MCF 10A (cell line): Measurements from ENCODE around the gene FAM110D. TPM values are rescaled to one million over a fixed set of nuclear protein-coding genes. Genes with fewer than 3 reads are reported as not detected.

Experiments used
- BruUV-seq: library from RNA; stranded (reverse); fragments of 400-500 nt; replicated peaks from 2 replicates; lab custom pipeline; 2021; lab: Mats Ljungman, UMichigan
- CTCF ChIA-PET: fragments of 300-600 bp; sonication (Branson Sonifier 250); formaldehyde crosslinking; extraction: SDS; loops from one replicate; lab custom pipeline; 2021; ENCODE audit warnings: antibody characterized with exemption, inconsistent platforms; lab: Yijun Ruan, JAX
- POLR2A ChIA-PET: fragments of 300-600, 350-650 bp; sonication (Branson Sonifier 250); formaldehyde crosslinking; extraction: SDS; loops from one replicate; lab custom pipeline; 2020; ENCODE audit warnings: antibody characterized with exemption, inconsistent platforms; lab: Yijun Ruan, JAX
- DNase-seq: peaks from one replicate; pipeline ENCODE4 v3.0.0-alpha.2; 2018; ENCODE audit not compliant: unreplicated experiment
- H3K27ac Mint-ChIP-seq: one replicate; pipeline ENCODE4 v1.8.0; 2022; ENCODE audit warnings: mild to moderate bottlenecking, low read depth, mixed read lengths; ENCODE audit not compliant: unreplicated experiment
- H3K27me3 Mint-ChIP-seq: one replicate; pipeline ENCODE4 v1.8.0; 2022; ENCODE audit warnings: mixed read lengths; ENCODE audit not compliant: insufficient read depth, unreplicated experiment
- H3K36me3 Mint-ChIP-seq: one replicate; pipeline ENCODE4 v1.8.0; 2022; ENCODE audit warnings: mild to moderate bottlenecking, moderate library complexity, mixed read lengths; ENCODE audit not compliant: insufficient read depth, unreplicated experiment
- H3K4me1 Mint-ChIP-seq: one replicate; pipeline ENCODE4 v1.8.0; 2022; ENCODE audit warnings: mixed read lengths; ENCODE audit not compliant: insufficient read depth, unreplicated experiment
- H3K4me3 Mint-ChIP-seq: one replicate; pipeline ENCODE4 v1.8.0; 2022; ENCODE audit warnings: mild to moderate bottlenecking, moderate library complexity, mixed read lengths; ENCODE audit not compliant: unreplicated experiment
- H3K9me3 Mint-ChIP-seq: one replicate; pipeline ENCODE4 v1.8.0; 2022; ENCODE audit warnings: mixed read lengths; ENCODE audit not compliant: unreplicated experiment
- intact Hi-C: fragments of 100-400 bp; cut with micrococcal nuclease; formaldehyde crosslinking; loops from 2 replicates; pipeline ENCODE4 v1.14.1; 2022
- total RNA-seq: library from RNA; stranded (reverse); gene quantifications from 2 replicates; pipeline ENCODE4 v1.2.3, GENCODE V29; 2022
- TF ChIP-seq, protein P1 (sequence below): fragments of 200-600 bp; IDR thresholded peaks from one replicate; pipeline ENCODE4 v1.8.0; 2022; ENCODE audit warnings: antibody characterized with exemption, mild to moderate bottlenecking; ENCODE audit not compliant: unreplicated experiment

FAM110D gene
- total RNA-seq, 1 experiment from 2014 or later = not detected

DNA sequence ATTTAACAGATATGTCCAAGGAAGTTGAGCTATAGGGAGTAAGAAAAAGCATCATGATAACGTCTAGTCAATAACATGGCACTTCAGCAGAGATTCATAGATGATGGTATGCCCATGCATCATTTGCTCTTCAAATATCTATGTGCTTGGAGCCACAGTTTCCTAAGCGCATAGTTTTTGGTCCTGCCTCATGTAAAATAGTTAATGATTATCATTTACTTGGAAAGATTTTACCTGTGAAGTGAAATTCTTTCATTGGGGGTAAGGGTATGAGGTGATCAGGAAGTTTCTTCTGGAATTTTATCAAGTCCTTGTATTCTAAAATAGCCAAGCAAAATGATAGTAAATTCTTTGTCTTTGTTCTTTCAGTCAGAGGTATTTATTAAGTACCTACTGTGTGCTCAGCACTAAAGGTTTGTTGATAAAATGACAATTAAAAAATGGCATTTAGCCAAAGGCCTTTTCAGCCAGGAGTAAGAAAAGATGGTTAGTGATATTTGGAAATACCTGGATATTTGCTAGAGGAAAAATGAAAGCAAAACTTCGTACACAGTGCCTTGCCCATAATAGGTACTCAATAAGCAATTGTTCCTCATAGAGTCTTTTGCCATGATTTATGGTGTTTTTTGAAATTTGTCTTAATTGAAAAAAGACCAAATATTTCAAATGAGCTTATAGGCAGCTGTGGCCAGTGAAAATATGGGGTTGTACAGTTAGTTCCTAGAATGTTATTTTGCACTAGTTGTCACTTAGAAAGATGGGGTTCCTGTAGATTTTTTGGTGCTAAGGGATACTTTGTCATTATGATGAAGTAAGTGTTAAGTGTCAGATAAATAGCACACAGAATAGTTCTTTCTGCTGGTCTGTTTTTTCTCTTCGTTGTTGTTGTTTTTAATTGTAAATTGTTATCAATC, 34.2 kb upstream of the FAM110D start:
- CTCF ChIA-PET = interaction anchor here (0.6 to 5.3 kb wide), 6 partner anchors 17 to 229 kb away, joined by 3 to 39 read pairs (median 3); partner anchors contain the start of gene C1orf232
- intact Hi-C loops = no loop called here
- H3K4me3 Mint-ChIP-seq = peak overlapping the region; percentile 31
- TF ChIP-seq, protein P1, sequence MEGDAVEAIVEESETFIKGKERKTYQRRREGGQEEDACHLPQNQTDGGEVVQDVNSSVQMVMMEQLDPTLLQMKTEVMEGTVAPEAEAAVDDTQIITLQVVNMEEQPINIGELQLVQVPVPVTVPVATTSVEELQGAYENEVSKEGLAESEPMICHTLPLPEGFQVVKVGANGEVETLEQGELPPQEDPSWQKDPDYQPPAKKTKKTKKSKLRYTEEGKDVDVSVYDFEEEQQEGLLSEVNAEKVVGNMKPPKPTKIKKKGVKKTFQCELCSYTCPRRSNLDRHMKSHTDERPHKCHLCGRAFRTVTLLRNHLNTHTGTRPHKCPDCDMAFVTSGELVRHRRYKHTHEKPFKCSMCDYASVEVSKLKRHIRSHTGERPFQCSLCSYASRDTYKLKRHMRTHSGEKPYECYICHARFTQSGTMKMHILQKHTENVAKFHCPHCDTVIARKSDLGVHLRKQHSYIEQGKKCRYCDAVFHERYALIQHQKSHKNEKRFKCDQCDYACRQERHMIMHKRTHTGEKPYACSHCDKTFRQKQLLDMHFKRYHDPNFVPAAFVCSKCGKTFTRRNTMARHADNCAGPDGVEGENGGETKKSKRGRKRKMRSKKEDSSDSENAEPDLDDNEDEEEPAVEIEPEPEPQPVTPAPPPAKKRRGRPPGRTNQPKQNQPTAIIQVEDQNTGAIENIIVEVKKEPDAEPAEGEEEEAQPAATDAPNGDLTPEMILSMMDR = no peak
- no TSS peak for BruUV-seq
- POLR2A ChIA-PET = interaction anchor here (0.8 to 9.0 kb wide), 8 partner anchors 13 to 253 kb away, joined by 3 to 190 read pairs (median 4); partner anchors contain the start of genes CEP85, CNKSR1, PDIK1L and ZNF593
- H3K36me3 Mint-ChIP-seq = no peaks in the 10 kb centered on the region
- H3K27me3 Mint-ChIP-seq = no peaks in the 10 kb centered on the region
- no peak for DNase-seq
- H3K27ac Mint-ChIP-seq = peak overlapping the region; percentile 77
- H3K4me1 Mint-ChIP-seq = peaks cover 22% of the 10 kb centered on the region
- no peaks in the 10 kb centered on the region for H3K9me3 Mint-ChIP-seq

DNA sequence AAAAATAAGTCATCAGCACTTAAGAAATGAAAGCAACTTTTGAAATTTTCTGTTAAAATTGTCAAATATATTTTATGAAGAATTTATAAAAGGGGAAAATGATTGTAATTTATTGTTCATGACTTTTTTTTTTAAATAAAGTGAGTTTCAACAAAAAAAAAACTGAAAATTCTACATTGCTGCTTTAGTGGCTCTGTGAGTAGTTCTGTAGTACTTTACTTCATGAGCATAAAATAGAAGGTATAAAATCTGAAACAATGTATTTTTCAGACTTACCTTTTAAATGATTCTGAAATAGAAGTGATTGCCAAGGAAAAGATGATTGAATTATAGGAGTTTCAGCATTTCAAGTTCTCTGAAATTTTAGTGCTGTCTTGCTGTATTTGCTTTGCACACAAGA, 33.5 kb upstream of the FAM110D start:
- Mint-ChIP-seq H3K4me3 (no peak overlapping the region), H3K27me3 (no peaks in the 10 kb centered on the region), H3K36me3 (no peaks in the 10 kb centered on the region), H3K4me1 (peaks cover 22% of the 10 kb centered on the region), H3K27ac (peak overlapping the region; percentile 77), H3K9me3 (no peaks in the 10 kb centered on the region)
- intact Hi-C loops = no loop called here
- TF ChIP-seq, protein P1 = no peak
- DNase-seq = no peak
- CTCF ChIA-PET = interaction anchor here (0.6 to 5.3 kb wide), 3 partner anchors 17 to 42 kb away, joined by 3 to 39 read pairs (median 3); no protein-coding TSS in a partner anchor
- no TSS peak for BruUV-seq
- POLR2A ChIA-PET = interaction anchor here (0.8 to 9.0 kb wide), 8 partner anchors 7 to 113 kb away, joined by 3 to 190 read pairs (median 4); partner anchors contain the start of genes CEP85, PDIK1L and ZNF593

DNA sequence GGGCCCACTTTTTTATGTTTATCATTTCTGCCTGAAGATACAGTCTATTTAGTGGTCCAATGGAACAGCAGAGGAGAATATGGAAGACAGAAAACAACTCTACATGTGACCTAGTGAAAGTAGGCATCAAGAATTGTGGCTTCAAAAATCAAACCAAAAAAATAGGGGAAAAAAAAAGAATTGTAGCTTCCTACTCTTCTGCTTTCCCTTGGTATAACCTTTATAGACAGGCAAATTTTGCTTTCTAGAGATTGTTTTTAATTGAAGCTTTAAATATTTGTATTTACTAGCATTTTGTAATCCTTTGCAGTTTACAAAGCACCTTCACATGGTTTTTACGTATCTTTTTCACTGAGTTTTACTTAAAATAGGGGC, 32.9 kb upstream of the FAM110D start:
- intact Hi-C loops = no loop called here
- ChIA-PET CTCF (interaction anchor here (0.6 to 3.6 kb wide), 4 partner anchors 18 to 154 kb away, joined by 3 to 27 read pairs (median 4); partner anchors contain the start of gene SH3BGRL3), POLR2A (interaction anchor here (0.8 to 9.0 kb wide), 9 partner anchors 8 to 112 kb away, joined by 3 to 190 read pairs (median 5); partner anchors contain the start of genes CEP85, PDIK1L and ZNF593)
- no peak for DNase-seq
- Mint-ChIP-seq H3K36me3 (no peaks in the 10 kb centered on the region), H3K4me3 (no peak overlapping the region), H3K4me1 (peaks cover 22% of the 10 kb centered on the region), H3K27me3 (no peaks in the 10 kb centered on the region), H3K27ac (peak overlapping the region; percentile 84), H3K9me3 (no peaks in the 10 kb centered on the region)
- BruUV-seq = TSS peak; percentile 96
- TF ChIP-seq, protein P1 = no peak
